Cardiac fibroblast (primary cell): Measurements from ENCODE around the gene PLEKHA3.
A peak's percentile ranks its signal among the peaks of the same experiment; 100 is the strongest.

Source experiments
- DNase-seq, 2 donors: peaks; one replicate each; pipeline versions ENCODE4 v3.0.0 to v3.0.0-alpha.2; 2010; ENCODE audit warnings: low read depth in 2 of 2
- H3K4me3 ChIP-seq, 2 donors: replicated peaks in 1 of 2; 1 replicate in 1 of 2; 2 replicates in 1 of 2; pipeline ENCODE4 v1.5.1; 2011; ENCODE audit warnings: low read depth in 2 of 2, low read length in 2 of 2, mild to moderate bottlenecking in 2 of 2, moderate library complexity in 1 of 2
- TF ChIP-seq, protein P1 (sequence below): IDR thresholded peaks from one replicate; pipeline ENCODE4 v1.5.1; 2011; ENCODE audit warnings: low read depth, mild to moderate bottlenecking, low read length, inconsistent platforms

The PLEKHA3 gene

GRCh38 chr2:178473373-178473772 lies 6.9 kb upstream of the PLEKHA3 start:
- TF ChIP-seq, protein P1, sequence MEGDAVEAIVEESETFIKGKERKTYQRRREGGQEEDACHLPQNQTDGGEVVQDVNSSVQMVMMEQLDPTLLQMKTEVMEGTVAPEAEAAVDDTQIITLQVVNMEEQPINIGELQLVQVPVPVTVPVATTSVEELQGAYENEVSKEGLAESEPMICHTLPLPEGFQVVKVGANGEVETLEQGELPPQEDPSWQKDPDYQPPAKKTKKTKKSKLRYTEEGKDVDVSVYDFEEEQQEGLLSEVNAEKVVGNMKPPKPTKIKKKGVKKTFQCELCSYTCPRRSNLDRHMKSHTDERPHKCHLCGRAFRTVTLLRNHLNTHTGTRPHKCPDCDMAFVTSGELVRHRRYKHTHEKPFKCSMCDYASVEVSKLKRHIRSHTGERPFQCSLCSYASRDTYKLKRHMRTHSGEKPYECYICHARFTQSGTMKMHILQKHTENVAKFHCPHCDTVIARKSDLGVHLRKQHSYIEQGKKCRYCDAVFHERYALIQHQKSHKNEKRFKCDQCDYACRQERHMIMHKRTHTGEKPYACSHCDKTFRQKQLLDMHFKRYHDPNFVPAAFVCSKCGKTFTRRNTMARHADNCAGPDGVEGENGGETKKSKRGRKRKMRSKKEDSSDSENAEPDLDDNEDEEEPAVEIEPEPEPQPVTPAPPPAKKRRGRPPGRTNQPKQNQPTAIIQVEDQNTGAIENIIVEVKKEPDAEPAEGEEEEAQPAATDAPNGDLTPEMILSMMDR, result no peak
- no peak for DNase-seq
- no peak overlapping the region for H3K4me3 ChIP-seq

DNA sequence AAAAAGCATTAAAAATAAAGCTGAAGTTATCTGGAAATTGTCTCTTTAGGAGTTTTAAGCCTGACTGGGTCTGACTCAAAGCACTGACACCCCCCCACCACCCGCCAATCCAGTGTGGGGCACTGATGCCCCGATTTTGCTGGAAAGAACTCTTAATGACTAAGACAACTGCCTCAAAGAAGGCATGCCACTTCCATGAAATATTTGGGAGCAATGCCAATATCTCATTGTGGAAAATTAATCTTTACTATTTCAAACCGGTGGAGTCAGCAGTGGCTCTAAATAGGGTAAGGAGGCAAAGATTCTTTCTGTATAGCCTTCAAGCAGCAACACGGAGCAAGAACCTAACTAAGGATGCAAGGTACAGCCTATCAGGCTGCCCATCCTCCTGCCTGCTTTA lies 6.3 kb upstream of the PLEKHA3 start:
- TF ChIP-seq, protein P1, result no peak
- no peak overlapping the region for H3K4me3 ChIP-seq
- DNase-seq, result peak; percentile 26 to 49

DNA sequence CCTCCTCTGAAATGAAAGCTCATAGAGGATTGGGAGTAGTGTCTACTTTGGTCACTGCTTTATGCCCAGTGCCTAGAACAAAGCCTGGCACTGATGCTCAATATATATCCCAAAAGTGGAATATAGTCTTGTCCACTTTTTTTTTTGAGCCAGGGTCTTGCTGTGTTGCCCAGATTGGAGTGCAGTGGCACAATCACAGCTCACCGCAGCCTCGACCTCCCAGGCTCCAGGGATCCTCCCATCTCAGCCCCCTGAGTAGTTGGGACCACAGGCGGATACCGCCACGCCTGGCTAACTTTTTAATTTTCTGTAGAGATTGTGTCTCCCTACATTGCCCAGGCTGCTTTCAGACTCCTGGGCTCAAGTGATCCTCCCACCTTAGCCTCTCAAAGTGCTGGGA lies 5.7 kb upstream of the PLEKHA3 start:
- DNase-seq, result no peak
- TF ChIP-seq, protein P1, result no peak
- H3K4me3 ChIP-seq, result no peak overlapping the region

GRCh38 chr2:178476477-178476876 lies 3.8 kb upstream of the PLEKHA3 start:
- TF ChIP-seq, protein P1, result no peak
- DNase-seq, result no peak
- H3K4me3 ChIP-seq, result no peak overlapping the region

GRCh38 chr2:178477443-178478129 lies 2.7 kb upstream of the PLEKHA3 start:
- peak overlapping the region; percentile 56 to 71 for H3K4me3 ChIP-seq
- TF ChIP-seq, protein P1, result no peak

GRCh38 chr2:178478130-178478438 lies 2.2 kb upstream of the PLEKHA3 start:
- TF ChIP-seq, protein P1, result no peak
- H3K4me3 ChIP-seq, result peak overlapping the region; percentile 56 to 71
- peak; percentile 23 to 30 for DNase-seq

More at GRCh38 chr2:178477443-178478129, 2.7 kb upstream of the PLEKHA3 start:
- peak in 1 of 2 donors; percentile 4 for DNase-seq
